HEK293 (cell line): ENCODE results near the gene PSD4.

Experiments
- CTCF ChIP-seq: fragments of 450-650 bp; formaldehyde crosslinking; IDR thresholded peaks from 2 replicates; pipeline ENCODE4 v1.5.1; 2016; ENCODE audit warnings: missing biosample characterization, missing genetic modification characterization
- GFI1B ChIP-seq: fragments of 450-650 bp; formaldehyde crosslinking; IDR thresholded peaks from 2 replicates; pipeline ENCODE4 v1.5.1; 2016; ENCODE audit warnings: missing biosample characterization, missing genetic modification characterization
- MYNN ChIP-seq: fragments of 450-650 bp; formaldehyde crosslinking; IDR thresholded peaks from 2 replicates; pipeline ENCODE4 v1.5.1; 2016; ENCODE audit warnings: missing biosample characterization, missing genetic modification characterization, borderline replicate concordance
- OVOL3 ChIP-seq: fragments of 450-650 bp; formaldehyde crosslinking; IDR thresholded peaks from 2 replicates; pipeline ENCODE4 v1.5.1; 2016; ENCODE audit warnings: missing biosample characterization, missing genetic modification characterization
- PATZ1 ChIP-seq: fragments of 450-650 bp; formaldehyde crosslinking; IDR thresholded peaks from 2 replicates; pipeline ENCODE4 v1.5.1; 2016; ENCODE audit warnings: missing biosample characterization, missing genetic modification characterization
- ZBTB1 ChIP-seq: fragments of 450-650 bp; formaldehyde crosslinking; IDR thresholded peaks from 2 replicates; pipeline ENCODE4 v1.5.1; 2016; ENCODE audit warnings: missing biosample characterization, missing genetic modification characterization
- ZNF2 ChIP-seq: fragments of 450-650 bp; formaldehyde crosslinking; IDR thresholded peaks from 2 replicates; pipeline ENCODE4 v1.5.1; 2016; ENCODE audit warnings: missing biosample characterization, missing genetic modification characterization
- ZNF202 ChIP-seq: fragments of 450-650 bp; formaldehyde crosslinking; IDR thresholded peaks from 2 replicates; pipeline ENCODE4 v1.5.1; 2016; ENCODE audit warnings: missing biosample characterization, missing genetic modification characterization, borderline replicate concordance
- ZNF544 ChIP-seq: fragments of 450-650 bp; formaldehyde crosslinking; IDR thresholded peaks from 2 replicates; pipeline ENCODE4 v1.5.0; 2017; ENCODE audit warnings: missing biosample characterization, missing genetic modification characterization

GRCh38 chr2:113167115-113167932 is 6.4 kb upstream of the PSD4 start:
- TF ChIP-seq ZNF544 (tag by site-specific recombination) (no peak), MYNN (tag by site-specific recombination) (no peak), OVOL3 (no peak), ZNF202 (tag by site-specific recombination) (no peak), PATZ1 (tag by site-specific recombination) (no peak), ZBTB1 (tag by site-specific recombination) (no peak), ZNF2 (tag by site-specific recombination) (no peak), GFI1B (tag by site-specific recombination) (no peak), CTCF (no peak)
